Astrocyte (in vitro differentiated cells and primary cell): ENCODE data around the gene SLC7A6OS.

Experiments used
- EZH2 ChIP-seq: IDR thresholded peaks from 2 replicates; pipeline ENCODE4 v1.6.1; 2012; ENCODE audit warnings: mild to moderate bottlenecking, low read length, inconsistent platforms; ENCODE audit not compliant: insufficient read depth
- TF ChIP-seq, protein P1 (sequence below): IDR thresholded peaks from 2 replicates; pipeline ENCODE4 v1.5.1; 2011; ENCODE audit warnings: low read depth, mild to moderate bottlenecking, inconsistent platforms, low read length, moderate library complexity; ENCODE audit not compliant: insufficient read depth

DNA sequence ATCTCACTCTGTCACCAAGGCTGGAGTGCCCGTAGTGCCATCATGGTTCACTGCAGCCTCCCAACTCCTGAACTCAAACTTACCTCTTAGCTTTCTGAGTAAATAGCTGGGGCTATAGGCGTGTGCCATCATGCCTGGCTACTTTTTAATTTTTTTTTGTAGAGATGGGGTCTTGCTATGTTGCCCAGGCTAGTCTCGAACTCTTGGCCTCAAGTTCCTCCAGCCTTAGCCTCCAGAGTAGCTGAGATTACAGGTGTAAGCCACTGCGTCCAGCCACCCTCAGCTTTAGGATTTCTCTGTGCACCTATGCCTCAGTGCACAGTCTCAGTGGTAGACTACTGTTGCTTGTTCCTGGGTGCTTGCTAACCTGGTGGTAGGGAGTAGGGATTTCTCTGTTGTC, 41.0 kb downstream of the SLC7A6OS start:
- TF ChIP-seq EZH2, result no peak
- TF ChIP-seq, protein P1, sequence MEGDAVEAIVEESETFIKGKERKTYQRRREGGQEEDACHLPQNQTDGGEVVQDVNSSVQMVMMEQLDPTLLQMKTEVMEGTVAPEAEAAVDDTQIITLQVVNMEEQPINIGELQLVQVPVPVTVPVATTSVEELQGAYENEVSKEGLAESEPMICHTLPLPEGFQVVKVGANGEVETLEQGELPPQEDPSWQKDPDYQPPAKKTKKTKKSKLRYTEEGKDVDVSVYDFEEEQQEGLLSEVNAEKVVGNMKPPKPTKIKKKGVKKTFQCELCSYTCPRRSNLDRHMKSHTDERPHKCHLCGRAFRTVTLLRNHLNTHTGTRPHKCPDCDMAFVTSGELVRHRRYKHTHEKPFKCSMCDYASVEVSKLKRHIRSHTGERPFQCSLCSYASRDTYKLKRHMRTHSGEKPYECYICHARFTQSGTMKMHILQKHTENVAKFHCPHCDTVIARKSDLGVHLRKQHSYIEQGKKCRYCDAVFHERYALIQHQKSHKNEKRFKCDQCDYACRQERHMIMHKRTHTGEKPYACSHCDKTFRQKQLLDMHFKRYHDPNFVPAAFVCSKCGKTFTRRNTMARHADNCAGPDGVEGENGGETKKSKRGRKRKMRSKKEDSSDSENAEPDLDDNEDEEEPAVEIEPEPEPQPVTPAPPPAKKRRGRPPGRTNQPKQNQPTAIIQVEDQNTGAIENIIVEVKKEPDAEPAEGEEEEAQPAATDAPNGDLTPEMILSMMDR, result no peak
